ENCODE measurements around the gene DOCK1.

- TF ChIP-seq POLR2A (IDR thresholded peaks at IDR 0.05), result no peak
- no peak for TF ChIP-seq POLR2AphosphoS5 (IDR thresholded peaks at IDR 0.05)
- TF ChIP-seq CTCF (IDR thresholded peaks at IDR 0.05), result no peak
- no peak for TF ChIP-seq EP300 (IDR thresholded peaks at IDR 0.05)
Observed at GRCh38 chr10:127040756-127041155, 135.5 kb downstream of the DOCK1 start.
